ENCODE results near the gene KCNMA1. TPM values are rescaled to one million over a fixed set of nuclear protein-coding genes. Genes with fewer than 3 reads are reported as not detected.

KCNMA1 gene
- total and polyA plus RNA-seq, 2 donors from 2014 or later, result 4.2 to 8.9 TPM

- FAIRE-seq, result no peak
- no peak for TF ChIP-seq CTCF (IDR thresholded peaks at IDR 0.05; ENCODE audit: borderline replicate concordance, extremely low read depth, insufficient read depth)
Measured at GRCh38 chr10:77527839-77528238, 109.8 kb downstream of the KCNMA1 start.

GRCh38 chr10:77526868-77527617, 110.6 kb downstream of the KCNMA1 start:
- H3K9me3 ChIP-seq (ENCODE audit: control insufficient read depth in 2 of 3, insufficient read depth in 1 of 3, low read length in 3 of 3), result no peaks in the 10 kb centered on the region
- peaks cover 0 to 17% (median 11%) of the 10 kb centered on the region in 3 donors for H3K4me1 ChIP-seq (ENCODE audit: control insufficient read depth in 2 of 3, insufficient read depth in 2 of 3, low read depth in 1 of 3, low read length in 3 of 3)
- no peaks in the 10 kb centered on the region for H3K27me3 ChIP-seq (ENCODE audit: control insufficient read depth, insufficient read depth, low read length)
- DNase-seq (no peak), FAIRE-seq (no peak)
- no peak for TF ChIP-seq CTCF (IDR thresholded peaks at IDR 0.05; ENCODE audit: borderline replicate concordance, extremely low read depth, insufficient read depth)
- intact Hi-C loops (cut with DNase I), result no loop called here
- no peak overlapping the region for H3K27ac ChIP-seq (ENCODE audit: low read depth in 2 of 2, low read length in 2 of 2)
- no peaks in the 10 kb centered on the region for H3K36me3 ChIP-seq (ENCODE audit: control insufficient read depth in 2 of 3, insufficient read depth in 3 of 3, low read length in 3 of 3)
- H3K4me3 ChIP-seq (ENCODE audit: low read length in 3 of 3), result no peak overlapping the region
- no peak overlapping the region for H3K9ac ChIP-seq (ENCODE audit: low read length in 3 of 3)

More at GRCh38 chr10:77527839-77528238, 109.8 kb downstream of the KCNMA1 start:
- Histone ChIP-seq H3K4me3 (ENCODE audit: low read length in 3 of 3) (no peak overlapping the region), H3K27me3 (ENCODE audit: control insufficient read depth, insufficient read depth, low read length) (no peaks in the 10 kb centered on the region), H3K4me1 (ENCODE audit: control insufficient read depth in 2 of 3, insufficient read depth in 2 of 3, low read depth in 1 of 3, low read length in 3 of 3) (peaks cover 0 to 25% (median 14%) of the 10 kb centered on the region in 3 donors), H3K36me3 (ENCODE audit: control insufficient read depth in 2 of 3, insufficient read depth in 3 of 3, low read length in 3 of 3) (no peaks in the 10 kb centered on the region), H3K27ac (ENCODE audit: low read depth in 2 of 2, low read length in 2 of 2) (no peak overlapping the region), H3K9ac (ENCODE audit: low read length in 3 of 3) (no peak overlapping the region), H3K9me3 (ENCODE audit: control insufficient read depth in 2 of 3, insufficient read depth in 1 of 3, low read length in 3 of 3) (no peaks in the 10 kb centered on the region)
- DNase-seq, result no peak
- intact Hi-C loops (cut with DNase I), result no loop called here

GRCh38 chr10:77524281-77524711, 113.3 kb downstream of the KCNMA1 start:
- H3K4me1 ChIP-seq (ENCODE audit: control insufficient read depth in 2 of 3, insufficient read depth in 2 of 3, low read depth in 1 of 3, low read length in 3 of 3), result no peaks in the 10 kb centered on the region
- DNase-seq, result no peak
- no peak overlapping the region for H3K27ac ChIP-seq (ENCODE audit: low read depth in 2 of 2, low read length in 2 of 2)
- intact Hi-C loops (cut with DNase I), result no loop called here
- TF ChIP-seq CTCF (IDR thresholded peaks at IDR 0.05; ENCODE audit: borderline replicate concordance, extremely low read depth, insufficient read depth), result no peak
- no peak overlapping the region for H3K4me3 ChIP-seq (ENCODE audit: low read length in 3 of 3)
- no peak for FAIRE-seq
- no peaks in the 10 kb centered on the region for H3K36me3 ChIP-seq (ENCODE audit: control insufficient read depth in 2 of 3, insufficient read depth in 3 of 3, low read length in 3 of 3)
- H3K9me3 ChIP-seq (ENCODE audit: control insufficient read depth in 2 of 3, insufficient read depth in 1 of 3, low read length in 3 of 3), result no peaks in the 10 kb centered on the region
- no peak overlapping the region for H3K9ac ChIP-seq (ENCODE audit: low read length in 3 of 3)
- no peaks in the 10 kb centered on the region for H3K27me3 ChIP-seq (ENCODE audit: control insufficient read depth, insufficient read depth, low read length)

Measured in kidney (tissue), 14 donors.